SK-N-SH (cell line): ENCODE data around the gene MTUS2. TPM values are rescaled to one million over a fixed set of nuclear protein-coding genes. Genes with fewer than 3 reads are reported as not detected.
A peak's percentile ranks its signal among the peaks of the same experiment; 100 is the strongest.

Experiments used
- CTCF ChIA-PET: fragments of 300-600, 350-600 bp; formaldehyde crosslinking; extraction: SDS; loops from one replicate; lab custom pipeline; 2021; lab: Yijun Ruan, JAX
- POLR2A ChIA-PET: fragments of 350-600 bp; sonication (Branson Sonifier 250); formaldehyde crosslinking; extraction: SDS; loops from one replicate; lab custom pipeline; 2020; ENCODE audit warnings: antibody characterized with exemption, inconsistent platforms; lab: Yijun Ruan, JAX
- DNase-seq: peaks from one replicate; pipeline ENCODE4 v3.0.0; 2012
- H2AFZ ChIP-seq: fragments of 200-600 bp; sonication (generic); 2 replicates; pipeline ENCODE4 v1.8.1; 2016; ENCODE audit warnings: antibody characterized with exemption, mild to moderate bottlenecking, low read depth
- H3F3A ChIP-seq: fragments of 200-600 bp; sonication (generic); replicated peaks from 2 replicates; pipeline ENCODE3; 2016; ENCODE audit warnings: antibody characterized with exemption, mild to moderate bottlenecking; ENCODE audit not compliant: insufficient read depth
- H3K27ac ChIP-seq, 2 experiments: fragments of 200-500 bp in 1 of 2; fragments of 200-600 bp in 1 of 2; sonication (Bioruptor generic) in 1 of 2; sonication (generic), shearing (Covaris generic) in 1 of 2; 2 replicates each; pipeline versions ENCODE4 v1.5.1 to v1.6.1; 2014 to 2016; ENCODE audit warnings: low read depth in 2 of 2, inconsistent platforms in 1 of 2, low read length in 1 of 2, mild to moderate bottlenecking in 1 of 2, mixed read lengths in 1 of 2
- H3K27me3 ChIP-seq: fragments of 200-600 bp; sonication (generic), shearing (Covaris generic); 2 replicates; pipeline ENCODE4 v1.6.1; 2016; ENCODE audit warnings: mixed run types; ENCODE audit not compliant: insufficient read depth
- H3K36me3 ChIP-seq, 2 experiments: fragments of 200-500 bp in 1 of 2; fragments of 200-600 bp in 1 of 2; sonication (Bioruptor generic) in 1 of 2; sonication (generic) in 1 of 2; replicated peaks in 1 of 2; 2 replicates each; pipeline versions ENCODE3 to v1.5.1; 2014 to 2016; ENCODE audit warnings: low read length in 1 of 2, mild to moderate bottlenecking in 1 of 2; ENCODE audit not compliant: insufficient read depth in 2 of 2, control insufficient read depth in 1 of 2
- H3K4me1 ChIP-seq, 2 experiments: fragments of 200-500 bp in 1 of 2; fragments of 200-600 bp in 1 of 2; sonication (Bioruptor generic) in 1 of 2; sonication (generic), shearing (Covaris generic) in 1 of 2; 2 replicates each; pipeline versions ENCODE4 v1.5.1 to v1.6.1; 2014 to 2016; ENCODE audit warnings: low read depth in 1 of 2, low read length in 1 of 2, mixed run types in 1 of 2; ENCODE audit not compliant: insufficient read depth in 2 of 2, control insufficient read depth in 1 of 2
- H3K4me2 ChIP-seq: fragments of 200-600 bp; sonication (generic), shearing (Covaris generic); 2 replicates; pipeline ENCODE4 v1.6.1; 2017; ENCODE audit warnings: mixed run types
- H3K4me3 ChIP-seq, 2 experiments: fragments of 200-500 bp in 1 of 2; fragments of 200-600 bp in 1 of 2; sonication (Bioruptor generic) in 1 of 2; sonication (generic), shearing (Covaris generic) in 1 of 2; 2 replicates each; pipeline versions ENCODE4 v1.5.1 to v1.8.1; 2014 to 2016; ENCODE audit warnings: low read depth in 2 of 2, inconsistent platforms in 1 of 2, low read length in 1 of 2, mild to moderate bottlenecking in 1 of 2, mixed read lengths in 1 of 2, moderate library complexity in 1 of 2
- H3K79me2 ChIP-seq: fragments of 200-600 bp; sonication (generic); 2 replicates; pipeline ENCODE4 v1.8.1; 2017; ENCODE audit warnings: mild to moderate bottlenecking; ENCODE audit not compliant: insufficient read depth
- H3K9ac ChIP-seq: fragments of 200-600 bp; sonication (generic); 2 replicates; pipeline ENCODE4 v1.6.1; 2017; ENCODE audit warnings: mixed run types
- H3K9me2 ChIP-seq: fragments of 200-600 bp; sonication (generic); 2 replicates; pipeline ENCODE4 v1.6.1; 2017; ENCODE audit warnings: mixed run types
- H3K9me3 ChIP-seq: fragments of 200-600 bp; sonication (generic); 2 replicates; pipeline ENCODE4 v1.6.1; 2017; ENCODE audit warnings: mixed run types, mild to moderate bottlenecking, moderate library complexity
- H4K20me1 ChIP-seq: fragments of 200-600 bp; sonication (generic); 2 replicates; pipeline ENCODE4 v1.6.1; 2017; ENCODE audit warnings: mild to moderate bottlenecking, mixed run types; ENCODE audit not compliant: insufficient read depth
- CHD2 ChIP-seq: fragments of 150-350 bp; IDR thresholded peaks from 2 replicates; pipeline ENCODE4 v1.6.1; 2018; ENCODE audit warnings: low read length; ENCODE audit not compliant: partially characterized antibody
- ELF1 ChIP-seq: IDR thresholded peaks from 2 replicates; pipeline ENCODE4 v1.4.0; 2012
- FOSL2 ChIP-seq: IDR thresholded peaks from 2 replicates; pipeline ENCODE4 v1.4.0; 2012; ENCODE audit warnings: low read depth, mild to moderate bottlenecking, moderate library complexity, borderline replicate concordance
- FOXM1 ChIP-seq: IDR thresholded peaks from 2 replicates; pipeline ENCODE4 v1.4.0; 2012; ENCODE audit warnings: low read depth, mild to moderate bottlenecking
- GABPA ChIP-seq: IDR thresholded peaks from 2 replicates; pipeline ENCODE4 v1.4.0; 2012; ENCODE audit warnings: low read depth, mild to moderate bottlenecking
- GATA2 ChIP-seq: sonication (generic); formaldehyde crosslinking; IDR thresholded peaks from 2 replicates; pipeline ENCODE4 v1.5.0; 2020; ENCODE audit warnings: mild to moderate bottlenecking, missing genetic modification reagents
- MXI1 ChIP-seq: IDR thresholded peaks from 2 replicates; pipeline ENCODE4 v1.6.1; 2012; ENCODE audit warnings: mild to moderate bottlenecking, low read depth, low read length, improper control_type of control experiment
- NFIC ChIP-seq: IDR thresholded peaks from 2 replicates; pipeline ENCODE4 v1.4.0; 2012; ENCODE audit warnings: borderline replicate concordance
- NRF1 ChIP-seq: IDR thresholded peaks from 2 replicates; pipeline ENCODE4 v1.6.1; 2012; ENCODE audit warnings: low read depth, mild to moderate bottlenecking, low read length
- RAD21 ChIP-seq: IDR thresholded peaks from 2 replicates; pipeline ENCODE4 v1.6.1; 2012; ENCODE audit warnings: mild to moderate bottlenecking, low read length
- SMC3 ChIP-seq: IDR thresholded peaks from 2 replicates; pipeline ENCODE4 v1.6.1; 2012; ENCODE audit warnings: low read depth, low read length, improper control_type of control experiment
- WGBS: methylation state at CpG from one replicate; pipeline ENCODE4 v1.1.6; 2017; ENCODE audit warnings: low lambda C conversion rate; 5-methylcytosine and 5-hydroxymethylcytosine counted together
- polyA plus RNA-seq, 3 experiments: library from polyadenylated mRNA; depleted of rRNA; stranded (reverse); fragments of >200 nt; gene quantifications; 2 replicates each; pipeline ENCODE4 v1.2.3, GENCODE V29; 2012

The MTUS2 gene
- polyA plus RNA-seq, 1 of the 3 experiments (the other 2 are of a cell fraction): 1.7 TPM

DNA sequence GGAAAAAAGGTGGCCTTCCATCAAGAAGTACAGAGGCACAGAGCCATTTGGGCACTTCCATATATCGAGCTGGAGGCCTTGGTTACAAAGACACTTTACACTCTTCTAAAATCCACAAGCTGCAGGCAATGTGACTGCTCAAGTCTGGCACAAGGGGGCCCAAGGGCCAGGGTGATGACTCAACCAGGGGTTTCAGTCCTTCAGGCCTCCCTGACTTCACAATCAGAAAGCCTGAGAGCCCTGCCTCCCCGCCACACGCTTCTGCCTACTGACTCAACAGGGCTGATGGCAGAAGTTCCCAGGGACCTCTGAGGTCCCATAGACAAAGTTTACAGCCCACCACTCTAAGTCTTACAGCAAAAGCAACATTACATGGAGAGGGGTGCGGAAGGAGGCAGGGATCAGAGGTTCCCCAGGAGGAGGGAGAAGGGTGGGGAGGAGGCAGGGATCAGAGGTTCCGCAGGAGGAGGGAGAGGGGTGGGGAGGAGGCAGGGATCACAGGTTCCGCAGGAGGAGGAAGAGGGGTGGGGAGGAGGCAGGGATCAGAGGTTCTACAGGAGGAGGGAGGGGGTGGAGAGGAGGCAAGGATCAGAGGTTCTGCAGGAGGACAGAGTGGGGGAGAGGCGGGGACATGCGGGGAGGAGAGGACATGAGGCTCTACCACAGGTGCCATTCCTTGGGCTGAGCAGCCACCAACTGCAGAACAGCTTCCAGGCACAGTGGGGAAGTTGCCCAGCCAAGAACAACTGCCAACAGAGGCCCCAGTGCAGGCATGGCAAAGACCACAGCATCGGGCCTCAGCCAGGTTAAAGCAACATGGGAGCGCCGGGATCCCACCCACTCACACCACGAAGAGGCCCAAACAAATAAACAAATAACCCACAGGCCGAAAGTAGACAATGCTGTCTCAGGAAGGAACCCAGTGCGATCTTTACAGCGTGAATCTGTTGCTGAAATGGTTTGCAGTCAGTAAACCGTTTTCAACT, 723.4 kb downstream of the MTUS2 start:
- H4K20me1 ChIP-seq: peaks cover 56% of the 10 kb centered on the region
- no peak overlapping the region for H3K27ac ChIP-seq
- H2AFZ ChIP-seq: no peak overlapping the region
- DNase-seq: no peak
- peaks cover 96% of the 10 kb centered on the region for H3K79me2 ChIP-seq
- H3K9me2 ChIP-seq: no peaks in the 10 kb centered on the region
- H3K4me2 ChIP-seq: no peak overlapping the region
- WGBS: 91% methylated on average over 16 of the region's 16 CpGs
- H3K9me3 ChIP-seq: no peaks in the 10 kb centered on the region
- ChIA-PET POLR2A (no interaction called here), CTCF (interaction anchor here (0.8 kb wide), 1 partner anchor 447 kb away, joined by 3 read pairs; no protein-coding TSS in a partner anchor)
- peaks cover 3% of the 10 kb centered on the region for H3F3A ChIP-seq
- H3K9ac ChIP-seq: no peak overlapping the region
- peaks cover 5 to 7% of the 10 kb centered on the region in 2 experiments for H3K36me3 ChIP-seq
- no peaks in the 10 kb centered on the region for H3K27me3 ChIP-seq
- H3K4me1 ChIP-seq: peaks cover 0 to 3% of the 10 kb centered on the region in 2 experiments; a peak in 1 of 4 replicates
- no peak for TF ChIP-seq FOXM1
- TF ChIP-seq FOSL2: peak; percentile 38
- no peak for TF ChIP-seq NFIC
- no peak overlapping the region for H3K4me3 ChIP-seq

DNA sequence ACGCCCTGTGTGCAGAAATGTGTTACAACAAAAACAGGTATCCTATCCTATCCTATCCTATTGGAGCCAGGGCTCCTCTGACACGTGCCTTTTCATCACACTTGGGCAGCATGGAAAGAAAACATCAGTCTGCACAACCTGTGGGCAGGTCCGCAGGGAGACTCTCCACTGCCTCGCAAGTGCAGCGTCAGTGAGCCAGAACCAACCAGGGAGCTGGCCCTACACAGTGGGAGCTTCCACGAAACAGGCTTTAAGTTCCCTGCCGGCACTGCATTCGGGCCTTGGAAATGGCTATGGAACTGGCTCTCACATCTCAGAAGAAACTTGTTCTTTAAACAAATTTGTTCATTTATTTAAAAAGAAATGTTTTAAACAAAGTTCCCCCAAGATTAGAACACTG, 725.8 kb downstream of the MTUS2 start:
- Histone ChIP-seq H4K20me1 (peaks cover 45% of the 10 kb centered on the region), H3K36me3 (peaks cover 18 to 26% of the 10 kb centered on the region in 2 experiments), H3K9me2 (no peaks in the 10 kb centered on the region), H3K27ac (no peak overlapping the region), H3K4me3 (no peak overlapping the region), H3K9ac (no peak overlapping the region), H2AFZ (no peak overlapping the region), H3K4me1 (peaks cover 4 to 6% of the 10 kb centered on the region in 2 experiments; a peak in 2 of 4 replicates), H3K4me2 (no peak overlapping the region)
- ChIA-PET POLR2A (no interaction called here), CTCF (interaction anchor here (1.7 kb wide), 1 partner anchor 38 kb away, joined by 9 read pairs; no protein-coding TSS in a partner anchor)
- 93% methylated on average over 8 of the region's 8 CpGs for WGBS
- TF ChIP-seq CHD2 (no peak), GATA2 (CRISPR knock-in tag) (no peak), RAD21 (no peak), MXI1 (no peak), NRF1 (no peak), ELF1 (no peak), FOSL2 (no peak), SMC3 (no peak)
- TF ChIP-seq, all 33 proteins: peak for 0
- H3K27me3 ChIP-seq: no peaks in the 10 kb centered on the region
- no peak for DNase-seq
- no peaks in the 10 kb centered on the region for H3K9me3 ChIP-seq
- peaks cover 96% of the 10 kb centered on the region for H3K79me2 ChIP-seq
- H3F3A ChIP-seq: peaks cover 5% of the 10 kb centered on the region

DNA sequence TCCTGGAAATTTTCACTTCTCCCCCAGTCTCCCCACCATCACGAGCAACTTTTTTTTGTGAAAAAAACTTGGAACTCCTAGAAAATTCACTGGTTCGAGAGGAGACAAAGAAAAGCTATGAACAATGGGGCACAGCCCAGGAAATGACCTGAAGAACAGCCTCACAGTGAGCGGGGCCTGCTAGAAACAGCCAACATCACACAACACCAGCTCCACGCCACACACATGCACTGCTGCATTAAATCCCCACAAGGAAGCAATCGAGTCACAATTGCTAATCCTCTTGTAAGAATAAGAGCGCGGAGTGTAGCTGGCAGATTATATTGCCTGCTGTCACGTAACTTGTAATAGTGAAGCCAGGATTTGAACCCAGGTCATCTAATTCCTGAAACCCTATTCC, 726.5 kb downstream of the MTUS2 start:
- POLR2A ChIA-PET: no interaction called here
- WGBS: 92% methylated on average over 8 of the region's 8 CpGs

More for the DNA sequence above, 726.5 kb downstream of the MTUS2 start:
- Histone ChIP-seq H3K4me2 (no peak overlapping the region), H4K20me1 (peaks cover 45% of the 10 kb centered on the region), H3K4me1 (peaks cover 4 to 6% of the 10 kb centered on the region in 2 experiments; a peak in 2 of 4 replicates), H3K27ac (no peak overlapping the region), H3K9ac (no peak overlapping the region), H3K4me3 (no peak overlapping the region), H3K79me2 (peaks cover 96% of the 10 kb centered on the region), H3K27me3 (no peaks in the 10 kb centered on the region), H3K36me3 (peaks cover 24 to 31% of the 10 kb centered on the region in 2 experiments), H2AFZ (no peak overlapping the region), H3K9me2 (no peaks in the 10 kb centered on the region), H3F3A (peaks cover 5% of the 10 kb centered on the region), H3K9me3 (no peaks in the 10 kb centered on the region)
- CTCF ChIA-PET: interaction anchor here (0.8 to 1.2 kb wide), 2 partner anchors 38 to 159 kb away, joined by 3 to 4 read pairs; no protein-coding TSS in a partner anchor
- no peak for DNase-seq
- TF ChIP-seq CHD2 (no peak), GABPA (no peak)
- TF ChIP-seq, all 33 proteins: peak for 0
